Ureter (tissue), 1 donor: ENCODE results near the gene KANSL1L. TPM values are rescaled to one million over a fixed set of nuclear protein-coding genes. Genes with fewer than 3 reads are reported as not detected.
"Not testable (repeated sequence)": the region's sequence is repeated elsewhere in the genome, so short reads cannot be mapped to it uniquely, and the experiment has no call there.

Experiments
- DNase-seq: peaks from one replicate; pipeline ENCODE4 v3.0.0-alpha.2; 2020; ENCODE audit warnings: low spot score
- total RNA-seq: library from RNA; stranded (reverse); gene quantifications from one replicate; pipeline ENCODE4 v1.2.4, GENCODE V29; 2023
- donor health status: DM: yes; HTN: yes; CAD: no.

KANSL1L gene
- total RNA-seq, 1 donor from 2014 or later = 44.1 TPM

- DNase-seq = not testable (repeated sequence)
Observed at GRCh38 chr2:210177115-210177514, 5.9 kb upstream of the KANSL1L start.

DNA sequence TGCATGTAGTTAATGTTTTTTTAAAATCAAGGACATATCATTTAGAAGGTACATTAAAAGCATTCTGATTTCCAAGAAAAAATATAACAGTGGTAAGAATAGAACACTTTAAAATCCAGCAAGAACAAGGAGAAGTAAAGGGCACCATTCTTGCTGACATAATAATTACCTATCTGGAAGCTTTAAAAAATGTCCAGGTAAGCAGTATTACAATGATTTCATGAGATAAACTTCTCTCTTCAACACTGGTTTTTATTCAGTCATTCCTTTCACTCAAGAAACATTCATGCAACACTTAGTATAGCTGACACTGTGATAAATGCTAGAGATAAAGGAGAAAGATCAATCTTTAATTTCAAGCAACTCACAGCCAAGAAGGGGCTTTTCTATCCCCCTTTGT lies 2.9 kb upstream of the KANSL1L start:
- no peak for DNase-seq

GRCh38 chr2:210172219-210172575 lies 988 bp upstream of the KANSL1L start:
- no peak for DNase-seq

DNA sequence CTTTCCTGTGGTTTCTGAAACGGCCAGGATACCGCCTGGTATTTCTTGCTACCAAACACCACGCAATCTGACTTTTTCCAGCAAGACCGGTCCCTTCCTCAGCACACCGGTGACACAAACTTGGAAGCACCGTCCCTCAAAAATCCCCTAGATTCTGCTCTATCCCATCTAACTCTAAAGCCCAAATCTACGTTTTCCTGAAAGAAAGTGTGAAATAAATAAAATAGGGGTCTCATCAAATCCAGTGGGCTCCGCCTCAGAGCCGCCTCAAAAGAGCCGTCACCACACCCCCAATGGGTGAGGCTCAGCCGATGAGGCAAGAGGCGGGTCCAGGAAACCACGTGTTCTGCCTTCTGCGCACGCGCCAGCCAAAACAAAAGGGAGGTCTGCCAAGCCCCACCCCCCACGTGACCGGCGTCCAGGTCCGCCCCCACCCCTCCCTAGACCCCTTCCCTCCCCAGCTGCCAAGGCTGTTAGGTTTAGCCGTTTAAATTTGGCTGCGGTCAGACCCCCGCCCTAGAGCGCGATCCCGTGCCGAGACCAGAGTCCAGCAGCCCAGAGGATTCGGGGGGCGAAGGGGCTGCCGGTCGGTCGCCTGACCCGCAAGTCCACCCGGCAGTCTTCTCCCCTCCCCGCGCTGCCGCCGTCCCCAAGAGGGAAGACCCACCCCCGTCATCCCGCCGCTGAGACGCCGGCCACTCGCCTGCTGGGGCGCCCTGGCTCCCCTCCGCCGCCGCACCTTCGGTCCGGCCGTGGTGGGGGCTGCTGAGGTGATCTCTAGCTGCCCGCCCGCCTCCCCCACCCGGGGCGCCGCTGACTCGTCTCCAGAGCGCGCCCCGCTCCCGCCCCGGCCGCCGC lies 534 bp downstream of the KANSL1L start:
- DNase-seq = peak; percentile 98

GRCh38 chr2:210170196-210170445 lies 1.1 kb downstream of the KANSL1L start:
- no peak for DNase-seq

- no peak for DNase-seq
Observed at GRCh38 chr2:210169516-210170195, 1.6 kb downstream of the KANSL1L start.

- no peak for DNase-seq
Observed at GRCh38 chr2:210167227-210167626, 4.0 kb downstream of the KANSL1L start.

- DNase-seq = no peak
Observed at GRCh38 chr2:210162466-210163124, 8.6 kb downstream of the KANSL1L start.

GRCh38 chr2:210159059-210159458 lies 12.2 kb downstream of the KANSL1L start:
- no peak for DNase-seq

DNA sequence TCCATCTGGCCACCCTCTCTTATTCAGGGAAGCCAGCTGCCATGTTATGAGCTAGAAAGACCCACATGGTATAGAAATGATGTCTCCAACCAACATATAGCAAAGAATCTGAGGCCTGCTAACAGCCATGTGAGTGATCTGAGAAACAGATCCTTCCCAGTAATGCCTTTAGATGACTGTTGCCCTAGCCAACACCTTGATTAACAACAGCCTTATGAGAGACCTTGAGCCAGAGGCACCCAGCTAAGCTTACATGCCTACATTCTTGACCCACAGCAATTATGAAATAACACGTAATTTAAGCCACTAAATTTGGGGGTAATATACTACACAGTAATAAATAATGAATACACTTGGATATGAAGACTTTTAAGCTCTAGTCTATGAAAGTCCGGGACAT lies 13.0 kb downstream of the KANSL1L start:
- no peak for DNase-seq

- no peak for DNase-seq
Observed at GRCh38 chr2:210157526-210157925, 13.7 kb downstream of the KANSL1L start.

- no peak for DNase-seq
Observed at GRCh38 chr2:210147614-210148013, 23.6 kb downstream of the KANSL1L start.

DNA sequence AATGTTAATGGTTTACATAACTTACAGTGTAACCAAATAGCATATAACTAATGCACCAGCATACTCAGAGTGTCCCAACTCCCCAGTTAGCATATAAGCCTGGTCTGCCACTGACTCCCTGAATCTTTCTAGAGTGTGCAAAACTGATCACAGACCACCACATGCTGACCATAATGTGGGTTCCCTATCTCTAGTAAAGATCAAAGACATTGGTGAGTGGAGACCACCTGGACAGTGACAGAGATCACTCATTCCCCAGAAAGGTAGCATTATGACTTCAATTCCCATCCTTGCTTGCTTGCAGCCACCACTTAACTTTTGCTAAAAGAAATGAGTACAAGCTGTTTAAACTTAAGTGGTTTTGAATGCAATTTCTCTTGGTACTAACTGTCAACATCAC lies 39.0 kb downstream of the KANSL1L start:
- DNase-seq = no peak

- no peak for DNase-seq
Observed at GRCh38 chr2:210128961-210129360, 42.2 kb downstream of the KANSL1L start.

DNA sequence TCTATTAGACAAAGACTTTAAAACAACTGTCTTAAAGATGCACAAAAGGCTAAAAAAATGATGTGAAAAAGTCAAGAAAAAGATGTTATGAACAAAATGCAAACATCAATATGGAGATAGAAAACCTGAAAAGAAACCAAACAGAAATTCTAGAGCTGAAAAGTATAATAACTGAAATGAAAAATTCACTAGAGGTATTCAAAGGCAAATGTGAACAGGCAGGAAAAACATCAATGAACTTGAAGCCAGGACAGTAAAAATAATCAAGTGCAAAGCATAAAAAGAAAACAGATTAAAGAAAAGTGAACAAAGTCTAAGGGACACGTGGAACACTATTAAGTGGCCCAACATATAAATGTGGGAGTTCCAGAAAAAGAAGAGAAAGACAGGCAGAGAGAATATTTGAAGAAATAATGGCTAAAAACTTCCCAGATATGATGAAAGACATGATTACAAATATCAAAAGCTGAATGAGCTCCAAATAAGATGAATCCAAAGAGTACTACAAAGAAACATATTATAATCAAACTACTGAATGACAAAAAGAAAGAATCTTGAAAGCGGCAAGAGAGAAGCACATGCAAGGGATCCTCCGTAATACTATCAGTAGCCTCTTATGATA lies 57.5 kb downstream of the KANSL1L start:
- DNase-seq = no peak

GRCh38 chr2:210112871-210113270 lies 58.3 kb downstream of the KANSL1L start:
- no peak for DNase-seq

DNA sequence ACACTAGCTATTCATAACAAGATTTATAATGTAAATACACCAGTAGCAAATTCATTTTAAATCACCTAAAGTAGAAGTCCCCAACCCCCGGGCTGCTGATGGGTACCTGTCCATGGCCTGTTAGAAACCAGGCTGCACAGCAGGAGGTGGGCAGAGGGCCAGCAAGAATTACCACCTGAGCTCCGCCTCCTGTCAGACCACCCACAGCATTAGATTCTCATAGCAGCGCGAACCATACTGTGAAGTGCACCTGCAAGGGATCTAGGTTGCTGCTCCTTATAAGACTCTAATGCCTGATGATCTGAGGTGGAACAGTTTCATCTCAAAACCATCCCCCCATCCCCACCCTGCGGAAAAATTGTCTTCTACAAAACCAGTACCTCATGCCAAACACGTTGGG lies 71.3 kb downstream of the KANSL1L start:
- no peak for DNase-seq

DNA sequence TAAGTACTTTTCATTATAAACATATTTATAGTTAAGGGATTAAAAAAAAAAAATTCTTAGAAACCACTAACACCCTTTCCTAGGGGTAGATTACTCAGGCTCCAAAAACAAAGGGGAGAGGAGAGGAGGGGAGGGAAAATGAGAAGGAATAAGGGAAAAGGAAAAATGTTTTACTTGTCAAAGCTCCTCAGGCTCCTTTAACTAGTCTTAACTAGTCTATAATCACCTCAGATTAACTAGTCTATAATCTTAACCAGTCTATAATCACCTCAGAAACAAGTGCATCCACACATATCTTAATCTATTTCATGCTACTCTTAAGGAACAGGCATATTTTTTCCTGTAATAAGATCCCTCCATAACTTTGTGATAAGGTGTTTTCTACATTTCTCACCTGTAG lies 76.4 kb downstream of the KANSL1L start:
- DNase-seq = no peak

- no peak for DNase-seq
Observed at GRCh38 chr2:210092791-210093190, 78.4 kb downstream of the KANSL1L start.

DNA sequence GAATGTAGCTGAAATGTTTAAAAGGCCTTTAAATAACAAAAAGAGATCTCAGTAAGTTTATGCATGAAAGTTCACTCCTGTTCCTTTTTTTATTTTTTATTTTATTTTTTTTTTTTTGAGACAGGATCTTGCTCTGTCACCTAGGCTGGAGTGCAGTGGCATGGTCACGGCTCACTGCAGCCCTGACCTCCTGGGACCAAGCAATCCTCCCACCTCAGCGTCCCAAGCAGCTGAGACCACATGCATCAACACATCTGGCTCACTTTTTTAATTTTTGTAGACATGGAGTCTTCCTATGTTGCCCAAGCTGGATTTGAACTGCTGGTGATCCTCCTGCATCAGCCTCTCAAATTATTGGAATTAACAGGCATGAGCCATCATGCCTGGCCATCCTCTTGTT lies 84.3 kb downstream of the KANSL1L start:
- no peak for DNase-seq

- DNase-seq = no peak
Observed at GRCh38 chr2:210086292-210086691, 84.9 kb downstream of the KANSL1L start.

GRCh38 chr2:210072922-210073509 lies 98.2 kb downstream of the KANSL1L start:
- no peak for DNase-seq
